Suppressor macrophage treated with lipopolysaccharide for 1 hour (primary cell): ENCODE measurements around the gene KLF5.
"Not testable (repeated sequence)": the region's sequence is repeated elsewhere in the genome, so short reads cannot be mapped to it uniquely, and the experiment has no call there.

ENCODE experiments used
- DNase-seq, 3 donors: peaks; one replicate each; pipeline ENCODE4 v3.0.0-alpha.2; 2020 to 2022

Gene KLF5

GRCh38 chr13:73090116-73090822 is 31.5 kb downstream of the KLF5 start:
- DNase-seq, result no peak

GRCh38 chr13:73090823-73091187 is 32.0 kb downstream of the KLF5 start:
- DNase-seq, result no peak

- no peak for DNase-seq
Observed at GRCh38 chr13:73092829-73093228, 34.0 kb downstream of the KLF5 start.

- no peak for DNase-seq
Observed at GRCh38 chr13:73096173-73096572, 37.4 kb downstream of the KLF5 start.

GRCh38 chr13:73096638-73097037 is 37.8 kb downstream of the KLF5 start:
- DNase-seq, result no peak

DNA sequence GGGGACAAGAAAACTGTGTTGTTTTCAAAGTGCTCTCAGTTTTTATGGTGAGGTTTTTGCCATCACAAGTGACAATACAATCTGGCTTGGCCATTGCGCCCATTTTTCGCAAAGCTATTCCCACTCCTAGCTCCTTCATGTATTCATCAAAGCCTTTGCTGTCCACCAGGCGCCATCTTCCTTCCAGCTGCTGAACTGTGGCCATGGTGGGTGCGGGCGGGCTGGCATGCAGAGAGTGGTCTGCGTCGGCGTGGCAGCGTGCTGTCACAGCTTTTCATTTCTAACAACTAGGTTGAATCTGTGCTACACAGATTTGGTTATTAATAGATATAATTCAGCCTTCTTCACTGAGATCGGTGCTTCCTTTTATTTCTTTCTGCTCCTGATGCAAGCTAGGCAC is 42.0 kb downstream of the KLF5 start:
- DNase-seq, result not testable (repeated sequence)

DNA sequence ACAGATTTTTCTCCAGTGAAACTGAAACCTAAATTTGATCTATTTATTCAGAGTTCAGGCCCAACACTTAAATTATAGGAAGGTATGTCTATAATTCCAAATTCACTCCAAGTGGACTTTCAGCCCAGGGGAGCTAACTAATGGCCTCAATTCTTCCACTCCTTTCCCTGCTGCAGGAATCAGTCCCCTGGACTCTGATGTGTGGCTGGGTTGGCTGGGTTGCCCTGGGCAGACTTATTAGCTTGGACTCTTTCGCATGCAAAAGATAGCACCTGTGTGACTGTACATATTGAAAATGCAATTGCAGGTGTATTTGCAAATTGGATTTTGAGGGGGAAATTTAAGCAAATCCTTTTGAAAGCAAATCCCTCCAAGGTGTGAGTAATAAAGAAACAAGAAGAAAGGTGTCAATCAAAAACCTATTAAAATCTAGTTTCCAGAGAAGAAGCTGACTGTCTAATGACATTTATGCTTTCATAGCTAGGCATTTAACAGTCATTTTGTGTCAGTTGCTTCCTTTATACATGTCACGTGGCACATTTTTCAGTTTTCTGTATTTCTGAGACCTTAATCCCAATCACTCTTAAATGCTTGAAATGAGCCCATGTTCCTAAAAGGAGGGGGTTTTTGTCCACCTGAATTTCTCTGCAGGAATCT is 42.7 kb downstream of the KLF5 start:
- no peak for DNase-seq

DNA sequence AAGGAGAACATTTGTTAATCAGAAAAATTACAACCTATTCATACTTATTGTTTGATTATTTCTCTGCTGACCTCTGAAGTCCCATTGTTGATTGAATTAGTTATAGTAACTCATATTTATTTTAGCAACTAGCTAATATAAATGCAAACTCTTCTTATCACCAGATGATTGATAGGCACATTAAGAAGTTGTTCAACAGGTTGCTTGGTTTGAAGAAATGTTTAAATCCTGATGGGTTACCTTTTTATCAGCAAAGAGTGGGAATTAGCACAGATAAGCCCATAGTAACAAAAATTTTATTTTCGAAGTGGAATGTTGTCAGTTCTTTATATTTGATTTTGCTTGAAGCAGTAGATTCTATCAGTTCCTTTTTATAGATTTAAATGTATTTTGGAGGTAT is 44.4 kb downstream of the KLF5 start:
- no peak for DNase-seq

DNA sequence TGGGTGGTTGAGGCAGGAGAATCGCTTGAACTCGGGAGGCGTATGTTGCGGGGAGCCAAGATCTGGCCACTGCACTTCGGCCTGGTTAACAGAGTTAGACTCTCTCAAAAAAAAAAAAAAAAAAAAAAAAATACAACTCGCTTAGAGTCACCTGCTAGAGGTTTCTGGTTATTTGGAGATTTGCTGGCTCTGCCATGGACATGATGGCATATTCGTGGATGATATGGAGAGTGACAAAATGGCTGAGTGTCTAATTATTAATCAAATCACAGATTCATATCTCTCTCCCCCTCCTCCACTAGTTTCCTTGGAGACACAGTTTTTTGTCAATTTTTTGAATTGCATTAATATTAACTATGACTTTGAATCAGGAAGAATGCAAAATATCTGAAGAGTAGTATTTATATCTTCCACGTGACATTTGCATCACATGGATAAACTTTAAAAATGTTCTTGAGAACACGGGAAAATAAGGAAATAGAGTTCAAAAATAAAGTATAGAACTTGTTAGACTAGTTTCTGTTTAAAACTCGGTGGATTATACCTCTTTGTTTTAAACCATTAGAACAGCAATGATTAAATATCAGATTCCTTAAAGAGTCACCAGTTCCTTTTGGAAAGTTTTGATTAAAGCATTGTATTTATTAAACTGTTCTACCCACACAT is 47.8 kb downstream of the KLF5 start:
- DNase-seq, result no peak

DNA sequence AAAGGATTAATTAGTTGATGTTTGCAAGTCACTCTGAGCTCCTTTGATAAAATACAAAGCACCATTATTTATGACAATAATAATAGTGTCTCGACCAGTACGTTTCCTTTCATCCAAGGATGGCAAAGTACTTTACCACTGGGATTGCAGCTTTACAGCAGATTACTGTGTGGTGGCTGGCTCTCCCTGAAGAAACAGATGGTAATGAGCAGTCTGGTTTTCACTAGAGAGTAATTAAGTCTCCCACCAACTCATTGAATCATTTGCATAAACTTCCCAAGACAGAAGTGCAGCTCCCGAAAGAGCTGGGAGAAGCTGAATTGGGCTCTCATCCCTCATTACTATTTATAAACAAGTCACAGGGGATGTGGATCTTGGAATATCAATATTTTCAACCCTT is 48.7 kb downstream of the KLF5 start:
- no peak for DNase-seq

DNA sequence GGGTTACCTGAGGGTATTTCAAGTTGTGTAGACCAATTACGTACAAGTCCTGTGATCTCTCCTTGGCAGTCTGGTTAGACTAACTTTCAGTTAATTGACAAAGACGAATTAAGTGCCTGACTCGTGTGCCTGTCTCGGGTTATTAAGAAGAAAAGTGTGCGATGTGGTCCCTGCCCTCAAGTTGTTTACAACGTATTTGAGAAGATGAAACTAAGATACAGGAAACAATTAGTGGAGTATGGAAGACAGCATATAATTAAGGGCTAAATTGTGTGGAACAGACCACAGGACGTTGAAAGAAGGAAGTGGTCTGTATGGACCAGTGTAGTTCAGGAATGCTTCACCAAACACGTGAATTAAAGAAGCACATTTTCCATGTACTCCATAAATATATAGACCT is 49.2 kb downstream of the KLF5 start:
- no peak for DNase-seq

- DNase-seq, result no peak
Observed at GRCh38 chr13:73109288-73109899, 50.6 kb downstream of the KLF5 start.

GRCh38 chr13:73109969-73110368 is 51.2 kb downstream of the KLF5 start:
- DNase-seq, result no peak

GRCh38 chr13:73110814-73111213 is 52.0 kb downstream of the KLF5 start:
- no peak for DNase-seq

GRCh38 chr13:73111331-73111730 is 52.5 kb downstream of the KLF5 start:
- no peak for DNase-seq

GRCh38 chr13:73119612-73120011 is 60.8 kb downstream of the KLF5 start:
- DNase-seq, result no peak
